ENCODE results near the gene CSN2. TPM values are rescaled to one million over a fixed set of nuclear protein-coding genes. Genes with fewer than 3 reads are reported as not detected.
"Not testable (repeated sequence)": the region's sequence is repeated elsewhere in the genome, so short reads cannot be mapped to it uniquely, and the experiment has no call there.

The CSN2 gene
- total RNA-seq, 1 experiment from 2014 or later, result not detected

GRCh38 chr4:69930768-69931167, 34.8 kb downstream of the CSN2 start, which contains the start of gene CSN1S1:
Gene CSN1S1, plus strand, starts transcription at chr4:69931068. Its CDS starts 1,488 bp downstream, at chr4:69932556.
- no peaks in the 10 kb centered on the region for H3K4me1 ChIP-seq (ENCODE audit: low read length)
- no peak within 1 kb of the TSS for H3K4me2 ChIP-seq (ENCODE audit: low read depth, low read length, poor library complexity, severe bottlenecking)
- no peaks in the 10 kb centered on the region for H3K9me2 ChIP-seq (replicated peaks; ENCODE audit: insufficient read depth, low read length)
- no peak within 1 kb of the TSS for H3K27ac ChIP-seq (ENCODE audit: low read length)
- H3K9me3 ChIP-seq (ENCODE audit: low read length), result no peaks in the 10 kb centered on the region
- no peak within 1 kb of the TSS for H2AFZ ChIP-seq (ENCODE audit: low read length)
- no peak for DNase-seq
- H3K27me3 ChIP-seq (ENCODE audit: low read length), result no peaks in the 10 kb centered on the region
- no peak within 1 kb of the TSS for H3K9ac ChIP-seq (ENCODE audit: low read length)
- H3K36me3 ChIP-seq (ENCODE audit: insufficient read depth, low read length), result no peaks in the 10 kb centered on the region
- H4K20me1 ChIP-seq (ENCODE audit: insufficient read depth, low read depth, low read length), result no peaks in the 10 kb centered on the region
- no peak within 1 kb of the TSS for H3K4me3 ChIP-seq (ENCODE audit: low read length)
- H3K79me2 ChIP-seq (ENCODE audit: low read length), result no peaks in the 10 kb centered on the region

GRCh38 chr4:69923782-69924410, 41.6 kb downstream of the CSN2 start:
- H4K20me1 ChIP-seq (ENCODE audit: insufficient read depth, low read depth, low read length); DNase-seq; H3K36me3 ChIP-seq (ENCODE audit: insufficient read depth, low read length); H3K9me3 ChIP-seq (ENCODE audit: low read length); H3K4me1 ChIP-seq (ENCODE audit: low read length); H3K4me2 ChIP-seq (ENCODE audit: low read depth, low read length, poor library complexity, severe bottlenecking); H3K4me3 ChIP-seq (ENCODE audit: low read length); H2AFZ ChIP-seq (ENCODE audit: low read length); H3K27ac ChIP-seq (ENCODE audit: low read length); H3K9ac ChIP-seq (ENCODE audit: low read length); H3K27me3 ChIP-seq (ENCODE audit: low read length); H3K9me2 ChIP-seq (replicated peaks; ENCODE audit: insufficient read depth, low read length); H3K79me2 ChIP-seq (ENCODE audit: low read length): not testable (repeated sequence)

- Histone ChIP-seq H3K9me2 (replicated peaks; ENCODE audit: insufficient read depth, low read length) (no peaks in the 10 kb centered on the region), H2AFZ (ENCODE audit: low read length) (no peak overlapping the region), H3K36me3 (ENCODE audit: insufficient read depth, low read length) (no peaks in the 10 kb centered on the region), H3K4me2 (ENCODE audit: low read depth, low read length, poor library complexity, severe bottlenecking) (no peak overlapping the region), H3K79me2 (ENCODE audit: low read length) (no peaks in the 10 kb centered on the region), H3K9ac (ENCODE audit: low read length) (no peak overlapping the region), H3K27ac (ENCODE audit: low read length) (no peak overlapping the region), H3K9me3 (ENCODE audit: low read length) (no peaks in the 10 kb centered on the region), H3K4me1 (ENCODE audit: low read length) (no peaks in the 10 kb centered on the region), H3K4me3 (ENCODE audit: low read length) (no peak overlapping the region), H3K27me3 (ENCODE audit: low read length) (no peaks in the 10 kb centered on the region), H4K20me1 (ENCODE audit: insufficient read depth, low read depth, low read length) (no peaks in the 10 kb centered on the region)
- no peak for DNase-seq
These were observed 44.7 kb downstream of the CSN2 start for GRCh38 chr4:69920874-69921273.

- Histone ChIP-seq H3K4me1 (ENCODE audit: low read length) (no peaks in the 10 kb centered on the region), H3K9ac (ENCODE audit: low read length) (no peak overlapping the region), H3K4me3 (ENCODE audit: low read length) (no peak overlapping the region), H4K20me1 (ENCODE audit: insufficient read depth, low read depth, low read length) (no peaks in the 10 kb centered on the region), H3K79me2 (ENCODE audit: low read length) (no peaks in the 10 kb centered on the region), H2AFZ (ENCODE audit: low read length) (no peak overlapping the region), H3K27me3 (ENCODE audit: low read length) (no peaks in the 10 kb centered on the region), H3K9me2 (replicated peaks; ENCODE audit: insufficient read depth, low read length) (no peaks in the 10 kb centered on the region), H3K4me2 (ENCODE audit: low read depth, low read length, poor library complexity, severe bottlenecking) (no peak overlapping the region), H3K27ac (ENCODE audit: low read length) (no peak overlapping the region), H3K9me3 (ENCODE audit: low read length) (no peaks in the 10 kb centered on the region), H3K36me3 (ENCODE audit: insufficient read depth, low read length) (no peaks in the 10 kb centered on the region)
- no peak for DNase-seq
These were observed 55.3 kb downstream of the CSN2 start for GRCh38 chr4:69910016-69910782.

GRCh38 chr4:69909195-69909594, 56.3 kb downstream of the CSN2 start:
- H3K9ac ChIP-seq (ENCODE audit: low read length), result no peak overlapping the region
- no peaks in the 10 kb centered on the region for H3K9me3 ChIP-seq (ENCODE audit: low read length)
- H2AFZ ChIP-seq (ENCODE audit: low read length), result no peak overlapping the region

GRCh38 chr4:69907151-69907550, 58.4 kb downstream of the CSN2 start:
- H2AFZ ChIP-seq (ENCODE audit: low read length), result no peak overlapping the region
- no peaks in the 10 kb centered on the region for H3K9me2 ChIP-seq (replicated peaks; ENCODE audit: insufficient read depth, low read length)
- no peak overlapping the region for H3K9ac ChIP-seq (ENCODE audit: low read length)
- H3K79me2 ChIP-seq (ENCODE audit: low read length), result no peaks in the 10 kb centered on the region
- no peaks in the 10 kb centered on the region for H3K4me1 ChIP-seq (ENCODE audit: low read length)
- DNase-seq, result no peak
- no peak overlapping the region for H3K4me3 ChIP-seq (ENCODE audit: low read length)
- H3K27ac ChIP-seq (ENCODE audit: low read length), result no peak overlapping the region
- H3K36me3 ChIP-seq (ENCODE audit: insufficient read depth, low read length), result no peaks in the 10 kb centered on the region
- no peaks in the 10 kb centered on the region for H4K20me1 ChIP-seq (ENCODE audit: insufficient read depth, low read depth, low read length)
- no peaks in the 10 kb centered on the region for H3K27me3 ChIP-seq (ENCODE audit: low read length)
- H3K9me3 ChIP-seq (ENCODE audit: low read length), result no peaks in the 10 kb centered on the region
- no peak overlapping the region for H3K4me2 ChIP-seq (ENCODE audit: low read depth, low read length, poor library complexity, severe bottlenecking)

More at GRCh38 chr4:69909195-69909594, 56.3 kb downstream of the CSN2 start:
- Histone ChIP-seq H3K4me2 (ENCODE audit: low read depth, low read length, poor library complexity, severe bottlenecking) (no peak overlapping the region), H4K20me1 (ENCODE audit: insufficient read depth, low read depth, low read length) (no peaks in the 10 kb centered on the region), H3K9me2 (replicated peaks; ENCODE audit: insufficient read depth, low read length) (no peaks in the 10 kb centered on the region), H3K4me3 (ENCODE audit: low read length) (no peak overlapping the region), H3K27ac (ENCODE audit: low read length) (no peak overlapping the region), H3K36me3 (ENCODE audit: insufficient read depth, low read length) (no peaks in the 10 kb centered on the region), H3K27me3 (ENCODE audit: low read length) (no peaks in the 10 kb centered on the region), H3K79me2 (ENCODE audit: low read length) (no peaks in the 10 kb centered on the region), H3K4me1 (ENCODE audit: low read length) (no peaks in the 10 kb centered on the region)
- no peak for DNase-seq

Other genes starting within 250 kb of the CSN2 start
- not detected in 2 replicates for gene SULT1B1, start 205.1 kb downstream of the CSN2 start, total RNA-seq (2014; rRNA removed; shearing (Covaris generic); ENCODE audit: low replicate concordance)
- gene SULT1E1, start 105.6 kb downstream of the CSN2 start, total RNA-seq (2014; rRNA removed; shearing (Covaris generic); ENCODE audit: low replicate concordance), result not detected in 2 replicates
- gene CSN1S1, start 34.7 kb downstream of the CSN2 start, total RNA-seq (2014; rRNA removed; shearing (Covaris generic); ENCODE audit: low replicate concordance), result not detected in 2 replicates
- not detected in 2 replicates for gene STATH, start 30.2 kb upstream of the CSN2 start, total RNA-seq (2014; rRNA removed; shearing (Covaris generic); ENCODE audit: low replicate concordance)
- gene HTN3, start 62.7 kb upstream of the CSN2 start, total RNA-seq (2014; rRNA removed; shearing (Covaris generic); ENCODE audit: low replicate concordance), result not detected in 2 replicates
- not detected in 2 replicates for gene HTN1, start 84.7 kb upstream of the CSN2 start, total RNA-seq (2014; rRNA removed; shearing (Covaris generic); ENCODE audit: low replicate concordance)
- not detected in 2 replicates for gene PRR27, start 188.5 kb upstream of the CSN2 start, total RNA-seq (2014; rRNA removed; shearing (Covaris generic); ENCODE audit: low replicate concordance)
- gene ODAM, start 230.0 kb upstream of the CSN2 start, total RNA-seq (2014; rRNA removed; shearing (Covaris generic); ENCODE audit: low replicate concordance), result not detected in 2 replicates